GM21367 (cell line): ENCODE data around the gene CHN1.

Experiments used
- ATAC-seq: cut with Tn5 transposase; IDR thresholded peaks from one replicate; pipeline ENCODE4 v1.9.1; 2021; ENCODE audit not compliant: unreplicated experiment

Gene CHN1

DNA sequence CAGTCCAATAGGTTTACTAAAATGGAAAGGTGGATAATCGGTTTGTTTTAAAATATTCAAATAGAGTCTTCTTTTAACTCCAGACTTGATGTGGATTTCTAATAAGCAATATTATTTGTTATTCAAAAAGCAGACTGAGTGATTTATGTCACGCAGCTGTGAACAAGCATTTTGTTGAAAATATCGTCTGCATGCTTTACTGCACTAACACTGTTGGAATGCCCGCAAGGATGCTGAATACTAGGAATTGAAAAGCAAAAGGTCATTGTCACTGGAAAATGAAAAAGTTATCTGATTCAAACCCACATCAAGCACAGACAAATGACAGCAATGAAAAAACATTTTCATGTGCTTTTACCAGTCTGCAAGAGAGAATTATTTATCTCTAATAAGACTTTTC, 31.1 kb downstream of the CHN1 start:
- ATAC-seq, result no peak

DNA sequence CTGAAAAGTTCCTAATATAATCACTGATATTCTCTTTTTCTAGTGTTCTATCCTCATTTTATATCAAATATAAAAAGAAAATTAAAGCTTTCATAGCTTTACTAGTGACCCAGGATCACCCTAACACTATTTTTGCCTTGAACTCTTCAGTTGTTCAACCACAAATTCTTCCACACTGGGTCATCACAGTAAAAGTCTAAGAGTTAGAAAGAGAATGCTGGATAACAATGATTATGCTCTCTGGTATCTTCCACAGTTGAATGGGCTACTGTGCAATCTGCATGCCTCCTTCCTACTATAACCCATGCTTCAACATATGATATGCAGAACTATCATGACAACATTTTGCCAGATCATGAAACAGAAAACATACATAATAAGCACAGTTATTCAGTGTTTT, 32.3 kb downstream of the CHN1 start:
- no peak for ATAC-seq

DNA sequence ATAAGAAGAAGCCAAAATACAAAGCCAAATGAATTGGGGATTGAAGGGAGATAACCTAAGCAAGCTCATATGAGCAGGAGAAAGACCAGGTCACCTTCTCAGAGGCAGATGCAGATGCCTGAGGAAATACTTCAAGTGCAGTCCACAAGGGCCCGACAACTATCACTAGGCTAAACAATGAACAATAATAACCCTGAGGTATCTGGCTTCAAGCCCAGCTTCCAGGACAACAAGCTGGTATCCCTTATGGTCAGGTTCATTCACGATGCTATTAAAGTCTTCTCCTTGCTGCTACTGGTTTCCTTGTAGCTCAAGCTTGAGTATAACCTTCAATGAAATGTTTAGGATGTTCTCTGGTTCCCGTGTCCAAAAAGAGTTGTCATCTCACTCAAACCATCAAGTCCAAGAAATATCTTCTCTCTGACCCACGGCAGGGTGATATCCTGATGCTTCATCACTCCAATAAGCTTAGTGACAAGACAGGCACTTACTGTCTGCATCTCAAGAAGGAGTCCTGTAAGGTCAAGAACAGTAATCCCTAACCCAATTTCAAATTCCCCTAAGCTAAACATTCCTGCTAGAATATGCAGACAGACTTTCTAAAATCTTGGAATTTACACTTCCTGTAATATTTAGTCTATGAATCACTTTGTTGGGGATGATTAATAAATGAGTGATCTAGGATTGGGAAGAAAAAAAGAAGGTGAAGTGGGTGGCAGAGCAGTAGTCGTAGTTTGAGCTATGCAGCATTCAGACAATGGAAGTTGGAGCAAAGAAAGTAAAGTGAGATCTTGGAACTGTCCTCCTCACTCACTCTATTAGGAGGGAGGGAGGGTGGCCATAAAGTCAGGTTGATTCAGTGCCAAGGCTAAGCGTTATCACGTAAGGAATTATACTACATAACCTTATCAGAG, 33.1 kb downstream of the CHN1 start:
- ATAC-seq, result no peak

DNA sequence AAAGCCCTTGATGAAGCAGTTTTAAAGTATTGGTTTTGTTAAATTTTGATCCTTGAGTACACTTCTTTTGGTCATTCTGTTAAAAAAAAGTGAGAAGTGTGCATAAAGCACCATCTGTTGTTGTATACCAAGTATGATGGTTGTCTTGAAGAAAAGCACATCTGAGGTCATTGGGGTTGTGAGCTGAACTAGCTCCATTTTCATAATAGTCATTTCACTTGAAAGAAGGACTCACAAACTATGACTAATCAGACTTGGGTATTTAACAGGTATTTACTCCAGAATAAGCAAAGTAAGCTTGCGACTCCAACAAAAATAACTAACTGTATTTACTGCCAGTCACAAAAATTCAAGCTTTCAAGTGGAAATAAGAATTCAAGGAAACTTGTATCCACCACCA, 35.1 kb downstream of the CHN1 start:
- ATAC-seq, result no peak

DNA sequence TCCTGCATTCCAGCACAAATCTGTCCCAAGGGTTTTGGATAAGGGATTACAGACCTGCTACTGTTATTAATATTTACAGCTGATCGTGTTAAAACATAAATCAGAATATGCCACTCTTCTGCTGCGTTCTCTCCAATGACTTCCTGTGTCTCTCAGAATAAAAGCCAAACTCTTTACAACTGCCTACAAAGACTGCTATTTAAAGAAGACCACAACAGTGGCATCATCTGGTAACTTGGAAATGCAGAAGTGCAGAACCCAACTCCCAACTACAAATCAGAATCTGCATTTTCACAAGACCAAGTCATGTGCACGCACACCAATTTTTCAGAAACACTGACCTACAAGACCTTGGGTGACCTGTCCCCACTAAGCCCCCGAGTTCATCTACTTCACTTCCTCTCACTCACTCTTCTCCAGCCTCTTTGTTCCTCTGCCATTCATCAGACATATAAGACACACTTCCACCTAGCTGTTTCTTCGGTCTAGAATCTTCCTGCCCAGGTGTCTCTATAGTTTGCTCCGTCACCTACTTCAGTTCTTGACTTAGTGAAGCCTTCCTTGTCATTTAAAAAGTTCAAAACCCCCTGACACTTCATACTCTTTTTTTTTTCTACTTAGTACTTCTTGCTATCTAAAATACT, 36.0 kb downstream of the CHN1 start:
- ATAC-seq, result no peak

DNA sequence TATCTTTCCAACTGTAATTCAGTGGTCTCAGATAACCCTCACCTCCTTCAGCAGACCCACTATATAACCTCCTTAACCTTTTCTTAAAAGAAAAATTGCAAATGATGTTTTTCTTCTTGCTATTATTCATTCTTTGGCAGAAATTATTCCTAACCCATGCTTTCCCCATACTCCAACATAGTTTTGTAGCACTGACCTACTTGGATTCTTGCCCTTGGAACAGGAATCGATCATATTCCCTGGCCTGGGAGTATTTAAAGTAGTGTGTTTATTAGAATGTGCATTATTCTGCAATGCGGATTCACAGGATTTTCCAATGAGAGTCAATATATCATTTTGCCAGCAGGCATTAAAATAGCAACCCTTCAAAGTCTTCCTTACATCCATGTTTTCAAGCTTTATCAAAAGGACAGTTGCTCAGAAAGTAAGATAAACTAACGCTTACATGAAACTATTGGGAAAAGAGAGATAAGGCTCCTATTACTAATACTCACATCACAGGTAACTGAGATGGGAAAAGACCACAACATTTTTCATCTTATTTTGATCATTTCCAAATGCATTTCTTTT, 37.4 kb downstream of the CHN1 start:
- no peak for ATAC-seq

DNA sequence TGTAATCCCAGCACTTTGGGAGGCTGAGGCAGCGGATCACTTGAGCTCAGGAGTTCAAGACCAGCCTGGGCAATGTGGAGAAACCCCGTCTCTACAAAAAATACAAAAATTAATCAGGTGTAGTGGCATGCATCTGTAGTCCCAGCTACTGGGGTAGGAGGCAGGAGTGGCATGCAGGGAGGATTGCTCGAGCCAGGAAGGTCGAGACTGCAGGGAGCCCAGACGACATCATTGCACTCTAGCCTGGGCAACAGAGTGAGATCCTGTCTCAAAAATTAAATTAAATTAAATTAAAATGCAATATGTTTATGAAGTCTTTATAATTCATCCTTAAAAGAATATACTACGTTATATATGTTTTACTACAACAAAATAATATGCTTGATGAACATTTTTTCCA, 38.1 kb downstream of the CHN1 start:
- no peak for ATAC-seq

DNA sequence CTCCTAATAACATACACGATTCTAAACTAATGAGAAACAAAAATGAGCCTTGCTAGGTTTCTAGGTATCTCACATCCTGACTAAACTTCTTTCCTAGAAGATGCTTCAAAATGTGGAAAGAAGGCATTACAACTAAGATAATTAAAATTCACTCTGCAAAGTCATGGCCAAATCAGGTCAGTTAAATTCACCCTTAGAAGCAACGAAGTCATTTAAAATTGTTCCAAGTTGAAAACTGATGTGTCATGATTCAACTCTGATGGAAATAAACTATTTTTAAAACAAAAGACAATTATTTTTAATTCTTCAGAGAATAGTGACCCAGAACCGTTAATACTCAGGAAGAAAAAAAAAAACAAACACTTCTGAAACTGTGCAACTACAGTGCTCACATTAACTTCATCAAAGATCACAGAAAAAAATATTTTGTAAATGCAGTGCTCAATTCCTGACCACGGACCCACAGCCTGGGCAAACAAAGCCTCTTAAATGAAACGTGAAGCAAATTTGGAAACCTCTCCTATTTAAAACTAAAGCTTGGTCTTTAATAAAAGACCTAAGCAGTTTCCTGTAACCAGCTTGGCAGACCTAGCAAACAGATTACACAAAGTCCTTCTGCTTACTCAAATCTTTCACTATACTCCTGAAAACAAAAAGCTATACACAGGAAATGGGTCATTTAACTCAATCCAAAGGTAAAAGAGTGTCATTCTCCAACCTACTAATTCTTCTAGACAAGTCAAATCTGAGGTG, 39.0 kb downstream of the CHN1 start:
- ATAC-seq, result no peak

DNA sequence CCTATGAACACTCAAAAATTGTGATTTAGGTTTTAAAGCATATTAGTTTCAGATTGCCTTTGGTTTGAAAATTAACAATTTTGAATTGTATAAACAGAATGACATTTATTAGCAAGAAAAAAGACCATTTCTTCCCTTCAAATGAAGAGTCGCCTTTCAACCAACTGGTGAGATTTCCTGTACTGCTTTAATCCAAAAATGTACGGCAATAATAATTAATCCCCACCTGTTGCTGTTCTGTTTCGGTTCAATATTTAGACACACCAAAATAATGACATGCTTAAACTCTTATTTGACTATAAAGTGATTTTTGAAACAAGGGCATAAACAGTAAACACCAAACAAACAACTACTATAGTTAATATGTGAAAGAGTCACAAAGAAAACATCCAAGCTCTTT, 39.6 kb downstream of the CHN1 start:
- no peak for ATAC-seq

DNA sequence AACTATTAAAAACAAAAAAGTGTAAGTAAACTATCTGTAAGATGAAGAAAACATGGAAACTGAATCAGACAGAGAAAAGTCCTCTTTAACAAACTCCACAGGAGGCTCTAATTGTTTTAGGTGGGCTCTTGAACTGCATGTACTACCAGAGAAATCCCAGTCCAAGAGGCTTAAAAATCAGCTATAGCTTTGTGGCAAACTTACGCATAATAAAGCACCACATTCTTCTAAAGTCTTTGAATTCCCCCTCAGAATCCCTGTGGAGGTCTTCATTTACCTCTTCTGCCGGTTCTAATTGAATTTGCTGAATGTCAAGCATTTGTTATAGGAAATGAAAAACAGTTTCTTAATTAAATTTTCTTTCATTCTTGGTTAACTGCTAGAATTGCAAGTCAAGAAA, 40.8 kb downstream of the CHN1 start:
- no peak for ATAC-seq

DNA sequence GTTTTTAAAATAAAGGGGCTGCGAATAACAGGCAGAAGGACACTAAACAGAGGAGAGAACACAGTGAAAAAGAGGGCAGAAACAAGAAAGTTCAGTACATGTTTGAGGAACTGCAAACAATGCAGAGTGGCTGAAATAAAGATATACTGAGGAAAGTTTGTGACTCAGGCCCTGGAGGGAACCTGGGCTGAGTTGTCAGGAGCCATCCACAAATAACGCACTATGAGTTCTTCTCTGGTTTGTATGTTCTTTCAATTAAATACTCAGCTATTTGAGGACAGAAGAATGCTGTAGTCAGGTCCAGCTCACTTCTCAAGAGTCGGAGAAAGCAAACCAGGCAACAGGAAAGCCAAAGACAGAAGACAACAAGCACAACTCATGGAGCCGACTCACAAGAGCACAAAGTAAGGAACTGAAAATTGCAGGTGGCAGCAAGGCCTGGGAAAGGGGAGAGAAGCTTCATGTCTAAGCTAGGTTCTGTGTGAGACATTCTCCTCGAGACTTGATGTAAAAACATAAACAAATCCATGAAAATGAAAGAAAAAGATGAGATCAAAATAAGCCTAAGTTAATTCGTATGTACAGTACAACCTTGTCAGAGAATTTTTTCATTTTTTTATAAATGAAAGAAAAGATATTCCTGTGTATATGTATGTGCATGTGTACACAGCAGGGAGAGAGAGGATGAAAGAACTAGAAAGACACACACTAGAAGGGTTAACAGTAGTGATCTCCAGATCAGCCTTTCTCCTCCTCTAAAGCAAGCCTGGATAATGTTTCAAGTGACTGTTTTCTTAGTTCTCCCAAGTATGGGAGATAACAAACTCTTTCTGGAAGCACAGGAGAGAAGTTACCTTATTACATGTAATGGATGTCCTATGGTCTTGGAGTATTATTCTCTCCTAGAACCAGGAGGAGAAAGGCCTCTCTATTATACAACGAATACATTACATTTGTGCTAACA, 41.5 kb downstream of the CHN1 start:
- no peak for ATAC-seq

DNA sequence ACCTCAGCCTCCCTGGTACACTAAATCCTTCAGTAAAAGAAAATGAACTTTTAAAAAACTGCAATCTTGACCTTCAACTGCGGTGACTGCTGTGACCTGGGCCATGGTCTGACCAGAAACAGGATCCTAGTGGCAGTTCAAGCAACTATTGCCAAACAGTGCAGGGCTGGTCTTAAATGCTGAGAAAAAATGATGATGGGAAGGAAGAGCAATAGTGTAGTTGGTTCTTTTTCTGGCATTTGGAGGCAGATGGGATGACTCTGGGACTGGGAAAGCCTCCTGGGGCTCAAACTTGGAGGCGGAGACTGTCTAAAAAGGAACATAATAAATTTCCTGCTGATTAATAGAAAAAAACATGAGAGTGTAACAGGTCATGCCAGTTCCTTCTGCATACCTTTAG, 45.4 kb downstream of the CHN1 start:
- no peak for ATAC-seq

DNA sequence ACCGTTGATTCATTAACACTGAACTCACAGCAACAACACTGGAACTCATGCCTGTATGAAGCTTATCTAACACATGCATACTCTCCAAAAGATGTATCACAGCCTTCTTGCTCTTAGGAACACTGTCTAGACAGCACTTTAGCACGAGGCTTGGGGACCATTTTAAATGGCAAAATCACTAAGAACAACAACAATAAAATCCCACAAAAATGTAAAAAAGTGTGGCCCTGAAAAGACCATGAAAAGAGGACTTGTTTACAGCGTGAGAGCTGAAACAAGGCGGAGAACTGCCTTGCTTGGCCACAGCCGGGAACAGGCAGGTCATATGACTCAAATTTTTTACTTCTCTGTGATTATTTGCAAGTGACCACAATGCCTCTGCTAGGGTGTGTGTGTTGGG, 48.1 kb downstream of the CHN1 start:
- ATAC-seq, result no peak

DNA sequence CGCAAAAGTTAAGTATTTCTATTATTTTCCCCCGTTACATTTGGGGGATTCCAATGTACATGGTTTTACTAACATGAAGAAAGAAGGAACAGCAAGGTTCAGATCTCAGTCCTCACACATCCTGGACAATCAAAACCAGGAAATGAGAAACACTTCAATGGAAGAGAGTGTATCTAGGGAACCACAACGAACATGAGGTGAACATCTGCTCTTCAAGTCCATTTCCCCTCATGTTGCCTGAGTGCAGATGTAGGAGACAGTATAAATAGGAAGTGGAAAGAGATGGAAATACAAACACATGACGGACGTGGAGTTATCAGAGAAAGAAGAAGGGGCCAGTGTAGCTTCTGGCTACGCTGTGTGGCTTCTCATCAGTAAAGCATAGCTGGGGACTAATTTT, 52.6 kb downstream of the CHN1 start:
- ATAC-seq, result no peak

DNA sequence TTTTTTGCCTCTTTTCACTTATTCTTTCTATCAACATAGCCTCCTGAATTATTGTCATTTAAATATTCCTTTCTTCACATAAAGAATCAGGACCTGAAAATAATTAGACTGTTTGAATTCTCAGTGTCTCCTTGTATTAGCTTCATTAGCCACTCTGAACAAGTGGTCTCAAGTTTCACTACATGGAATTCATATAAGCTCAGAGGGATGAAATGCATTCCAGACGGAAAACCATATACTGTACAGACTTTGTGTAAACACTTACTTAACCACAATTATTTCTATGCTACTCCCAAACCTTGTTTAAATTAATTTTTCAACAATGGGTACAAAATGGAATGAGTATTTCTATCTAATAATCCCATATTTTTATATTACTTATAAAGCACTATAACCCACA, 53.4 kb downstream of the CHN1 start:
- no peak for ATAC-seq

DNA sequence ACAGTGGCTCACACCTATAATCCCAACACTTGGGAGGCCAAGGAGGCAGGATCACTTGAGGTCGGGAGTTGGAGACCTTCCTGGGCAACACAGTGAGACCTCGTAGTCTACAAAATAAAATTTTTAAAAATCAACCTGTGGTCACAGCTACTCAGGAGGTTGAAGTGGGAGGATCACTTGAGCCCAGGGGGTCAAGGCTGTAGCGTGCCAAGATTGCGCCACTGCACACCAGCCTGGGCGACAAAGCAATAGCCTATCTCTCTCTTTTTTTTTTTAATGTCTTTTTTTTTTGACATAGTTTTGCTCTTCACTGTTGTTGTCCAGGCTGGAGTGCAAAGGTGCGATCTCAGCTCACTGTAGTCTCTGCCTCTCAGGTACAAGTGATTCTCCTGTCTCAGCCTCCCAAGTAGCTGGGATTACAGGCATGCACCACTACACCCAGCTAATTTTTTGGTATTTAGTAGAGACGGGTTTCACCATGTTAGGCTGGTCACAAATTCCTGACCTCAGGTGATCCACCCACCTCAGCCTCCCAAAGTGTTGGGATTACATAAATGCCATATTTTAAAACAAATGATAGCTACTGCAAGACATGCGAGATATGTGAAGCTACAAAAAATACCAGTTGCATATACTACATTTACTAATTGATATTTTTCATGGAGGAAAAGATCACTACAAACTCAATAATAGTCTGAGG, 55.0 kb downstream of the CHN1 start:
- no peak for ATAC-seq

DNA sequence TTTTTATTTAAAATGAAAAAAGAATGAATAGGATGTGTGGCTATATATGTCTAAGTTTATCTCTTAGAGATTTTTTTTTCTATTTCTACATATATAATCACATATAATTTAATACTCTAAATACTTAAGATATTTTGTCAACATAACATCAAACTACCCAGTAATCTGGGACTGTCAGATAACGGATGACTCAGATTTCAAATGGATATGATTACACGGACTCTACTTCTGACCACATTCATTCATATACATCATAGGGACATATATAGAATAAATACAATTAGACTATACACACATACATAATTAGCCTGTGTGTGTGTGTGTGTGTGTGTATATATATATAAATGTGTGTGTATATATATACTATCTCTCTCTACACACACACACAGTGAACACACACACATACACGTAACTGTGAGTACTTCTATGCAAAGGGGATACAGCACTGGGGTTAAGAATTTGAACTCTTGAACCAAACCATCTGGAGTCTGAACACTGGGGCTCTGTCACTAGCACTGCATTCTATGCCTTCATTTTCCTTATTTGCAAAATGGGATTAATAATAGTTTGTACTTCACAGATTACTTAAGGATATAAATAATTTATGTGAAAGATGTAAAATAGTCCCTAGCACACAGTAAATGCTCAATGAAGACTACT, 59.5 kb downstream of the CHN1 start:
- no peak for ATAC-seq

DNA sequence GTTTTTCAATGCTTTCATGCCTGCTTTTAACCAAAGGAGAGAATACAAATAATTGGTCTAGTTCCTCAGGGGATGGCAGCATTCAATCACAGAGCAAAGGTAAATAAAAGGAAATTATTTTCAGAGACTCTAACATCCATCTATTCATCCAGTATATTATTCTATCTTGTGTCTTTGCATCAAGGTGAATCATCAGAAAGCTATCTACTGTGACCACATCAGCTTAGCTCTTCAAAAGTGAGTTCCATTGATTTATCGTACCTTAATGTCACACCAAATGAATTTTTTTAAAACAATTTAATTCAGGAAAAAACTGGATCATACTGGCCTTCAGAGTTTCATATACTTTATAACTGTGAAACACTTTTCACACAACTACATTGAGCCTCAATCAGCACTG, 66.1 kb downstream of the CHN1 start:
- no peak for ATAC-seq

DNA sequence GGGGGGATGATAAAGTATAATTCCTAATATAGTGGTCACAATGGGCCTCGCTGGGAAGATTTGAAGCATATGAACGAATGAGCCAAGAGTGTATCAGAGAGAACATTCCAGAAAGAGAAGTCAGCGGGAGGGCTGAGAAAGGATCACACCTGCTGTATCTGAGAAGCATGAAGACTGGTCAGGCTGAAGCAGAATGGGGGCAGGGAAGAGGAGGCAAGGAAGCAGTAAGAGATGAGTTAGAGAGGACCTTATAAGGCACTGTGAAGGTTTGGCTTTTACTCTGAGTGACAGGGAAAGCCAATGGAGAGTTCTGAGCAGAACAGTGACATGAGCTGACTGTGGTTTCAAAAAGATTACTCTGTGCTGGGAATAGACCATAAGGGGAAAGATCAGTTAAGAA, 73.5 kb downstream of the CHN1 start:
- ATAC-seq, result no peak
